Measurements from ENCODE around the gene UBE2D1.

The UBE2D1 gene

GRCh38 chr10:58334817-58335305 is at the start of gene UBE2D1:
TSS of gene UBE2D1 (plus strand) at chr10:58335006. CDS start at chr10:58335202, 196 bp downstream.
- ATAC-seq: peak; percentile 98
- H3K27me3 Mint-ChIP-seq: no peaks in the 10 kb centered on the region
- peaks cover 5% of the 10 kb centered on the region for H3K36me3 Mint-ChIP-seq
- peak within 1 kb of the TSS; percentile 91 for H3K4me3 Mint-ChIP-seq
- H3K9me3 Mint-ChIP-seq: no peaks in the 10 kb centered on the region
- peaks cover 26% of the 10 kb centered on the region for H3K4me1 Mint-ChIP-seq
- H3K27ac Mint-ChIP-seq: peak within 1 kb of the TSS; percentile 78

- no peaks in the 10 kb centered on the region for H3K9me3 Mint-ChIP-seq
- peaks cover 6% of the 10 kb centered on the region for H3K4me1 Mint-ChIP-seq
- no peak for ATAC-seq
- H3K27me3 Mint-ChIP-seq: no peaks in the 10 kb centered on the region
- no peak overlapping the region for H3K4me3 Mint-ChIP-seq
- H3K36me3 Mint-ChIP-seq: peaks cover 6% of the 10 kb centered on the region
- H3K27ac Mint-ChIP-seq: no peak overlapping the region
Measured at GRCh38 chr10:58291538-58292174, 43.1 kb upstream of the UBE2D1 start.

GRCh38 chr10:58293989-58294388 is 40.8 kb upstream of the UBE2D1 start:
- H3K27ac Mint-ChIP-seq: no peak overlapping the region
- peaks cover 6% of the 10 kb centered on the region for H3K4me1 Mint-ChIP-seq
- H3K36me3 Mint-ChIP-seq: peaks cover 6% of the 10 kb centered on the region
- no peak overlapping the region for H3K4me3 Mint-ChIP-seq
- no peak for ATAC-seq
- H3K9me3 Mint-ChIP-seq: no peaks in the 10 kb centered on the region
- H3K27me3 Mint-ChIP-seq: no peaks in the 10 kb centered on the region

GRCh38 chr10:58299580-58299979 is 35.2 kb upstream of the UBE2D1 start:
- Mint-ChIP-seq H3K9me3 (no peaks in the 10 kb centered on the region), H3K4me3 (no peak overlapping the region), H3K27ac (no peak overlapping the region), H3K4me1 (peaks cover 4% of the 10 kb centered on the region), H3K36me3 (no peaks in the 10 kb centered on the region), H3K27me3 (peaks cover 29% of the 10 kb centered on the region)
- peak; percentile 57 for ATAC-seq

- ATAC-seq: no peak
- Mint-ChIP-seq H3K27ac (no peak overlapping the region), H3K4me1 (peaks cover 4% of the 10 kb centered on the region), H3K27me3 (peaks cover 31% of the 10 kb centered on the region), H3K4me3 (no peak overlapping the region), H3K9me3 (no peaks in the 10 kb centered on the region), H3K36me3 (no peaks in the 10 kb centered on the region)
Measured at GRCh38 chr10:58300676-58301075, 34.1 kb upstream of the UBE2D1 start.

GRCh38 chr10:58302254-58302653 is 32.6 kb upstream of the UBE2D1 start:
- no peak for ATAC-seq
- Mint-ChIP-seq H3K36me3 (no peaks in the 10 kb centered on the region), H3K4me1 (peaks cover 4% of the 10 kb centered on the region), H3K27ac (no peak overlapping the region), H3K27me3 (peaks cover 37% of the 10 kb centered on the region), H3K4me3 (no peak overlapping the region), H3K9me3 (no peaks in the 10 kb centered on the region)

- Mint-ChIP-seq H3K4me3 (no peak overlapping the region), H3K9me3 (no peaks in the 10 kb centered on the region), H3K4me1 (peaks cover 4% of the 10 kb centered on the region), H3K27me3 (peaks cover 37% of the 10 kb centered on the region), H3K27ac (no peak overlapping the region), H3K36me3 (no peaks in the 10 kb centered on the region)
- no peak for ATAC-seq
Measured at GRCh38 chr10:58304099-58304633, 30.6 kb upstream of the UBE2D1 start.

- ATAC-seq: no peak
- peaks cover 37% of the 10 kb centered on the region for H3K27me3 Mint-ChIP-seq
- no peaks in the 10 kb centered on the region for H3K9me3 Mint-ChIP-seq
- no peak overlapping the region for H3K4me3 Mint-ChIP-seq
- no peak overlapping the region for H3K27ac Mint-ChIP-seq
- H3K36me3 Mint-ChIP-seq: no peaks in the 10 kb centered on the region
- H3K4me1 Mint-ChIP-seq: no peaks in the 10 kb centered on the region
Measured at GRCh38 chr10:58305821-58306220, 29.0 kb upstream of the UBE2D1 start.

- Mint-ChIP-seq H3K36me3 (no peaks in the 10 kb centered on the region), H3K27ac (no peak overlapping the region), H3K27me3 (peaks cover 26% of the 10 kb centered on the region), H3K9me3 (no peaks in the 10 kb centered on the region), H3K4me3 (no peak overlapping the region), H3K4me1 (no peaks in the 10 kb centered on the region)
- no peak for ATAC-seq
Measured at GRCh38 chr10:58307676-58308075, 27.1 kb upstream of the UBE2D1 start.

- no peak for ATAC-seq
- Mint-ChIP-seq H3K4me1 (no peaks in the 10 kb centered on the region), H3K27ac (no peak overlapping the region), H3K4me3 (no peak overlapping the region), H3K27me3 (peaks cover 3% of the 10 kb centered on the region), H3K9me3 (no peaks in the 10 kb centered on the region), H3K36me3 (no peaks in the 10 kb centered on the region)
Measured at GRCh38 chr10:58311026-58311425, 23.8 kb upstream of the UBE2D1 start.

GRCh38 chr10:58316874-58317273 is 17.9 kb upstream of the UBE2D1 start:
- Mint-ChIP-seq H3K36me3 (no peaks in the 10 kb centered on the region), H3K9me3 (no peaks in the 10 kb centered on the region), H3K4me1 (no peaks in the 10 kb centered on the region), H3K27ac (no peak overlapping the region), H3K27me3 (no peaks in the 10 kb centered on the region), H3K4me3 (no peak overlapping the region)
- no peak for ATAC-seq

- ATAC-seq: no peak
Measured at GRCh38 chr10:58318346-58318745, 16.5 kb upstream of the UBE2D1 start.

GRCh38 chr10:58319599-58319998 is 15.2 kb upstream of the UBE2D1 start:
- H3K27me3 Mint-ChIP-seq: no peaks in the 10 kb centered on the region
- no peak overlapping the region for H3K4me3 Mint-ChIP-seq
- no peaks in the 10 kb centered on the region for H3K9me3 Mint-ChIP-seq
- no peak for ATAC-seq
- no peak overlapping the region for H3K27ac Mint-ChIP-seq
- peaks cover 10% of the 10 kb centered on the region for H3K4me1 Mint-ChIP-seq
- H3K36me3 Mint-ChIP-seq: no peaks in the 10 kb centered on the region

More at GRCh38 chr10:58318346-58318745, 16.5 kb upstream of the UBE2D1 start:
- Mint-ChIP-seq H3K4me3 (no peak overlapping the region), H3K27ac (no peak overlapping the region), H3K27me3 (no peaks in the 10 kb centered on the region), H3K4me1 (peaks cover 10% of the 10 kb centered on the region), H3K9me3 (no peaks in the 10 kb centered on the region), H3K36me3 (no peaks in the 10 kb centered on the region)

GRCh38 chr10:58320351-58321049 is 14.3 kb upstream of the UBE2D1 start:
- no peak for ATAC-seq
- Mint-ChIP-seq H3K9me3 (no peaks in the 10 kb centered on the region), H3K4me1 (peaks cover 10% of the 10 kb centered on the region), H3K27ac (no peak overlapping the region), H3K4me3 (no peak overlapping the region), H3K27me3 (no peaks in the 10 kb centered on the region), H3K36me3 (no peaks in the 10 kb centered on the region)

- H3K9me3 Mint-ChIP-seq: no peaks in the 10 kb centered on the region
- H3K27ac Mint-ChIP-seq: no peak overlapping the region
- peaks cover 10% of the 10 kb centered on the region for H3K4me1 Mint-ChIP-seq
- H3K36me3 Mint-ChIP-seq: no peaks in the 10 kb centered on the region
- H3K4me3 Mint-ChIP-seq: no peak overlapping the region
- H3K27me3 Mint-ChIP-seq: no peaks in the 10 kb centered on the region
- peak; percentile 72 for ATAC-seq
Measured at GRCh38 chr10:58322072-58322834, 12.6 kb upstream of the UBE2D1 start.

Data from stimulated activated memory B cell treated with anti-CD40 and anti-IgM and Interleukin-4, amounts not matched to agents 10 μg/mL and 1 μg/mL and 100 μg/mL, for 72 hours (primary cell).